ENCODE data around the gene SKAP2. TPM values are rescaled to one million over a fixed set of nuclear protein-coding genes. Genes with fewer than 3 reads are reported as not detected.
A peak's percentile ranks its signal among the peaks of the same experiment; 100 is the strongest.

Gene SKAP2
- total RNA-seq, 1 experiment from 2014 or later, result 30.7 TPM

DNA sequence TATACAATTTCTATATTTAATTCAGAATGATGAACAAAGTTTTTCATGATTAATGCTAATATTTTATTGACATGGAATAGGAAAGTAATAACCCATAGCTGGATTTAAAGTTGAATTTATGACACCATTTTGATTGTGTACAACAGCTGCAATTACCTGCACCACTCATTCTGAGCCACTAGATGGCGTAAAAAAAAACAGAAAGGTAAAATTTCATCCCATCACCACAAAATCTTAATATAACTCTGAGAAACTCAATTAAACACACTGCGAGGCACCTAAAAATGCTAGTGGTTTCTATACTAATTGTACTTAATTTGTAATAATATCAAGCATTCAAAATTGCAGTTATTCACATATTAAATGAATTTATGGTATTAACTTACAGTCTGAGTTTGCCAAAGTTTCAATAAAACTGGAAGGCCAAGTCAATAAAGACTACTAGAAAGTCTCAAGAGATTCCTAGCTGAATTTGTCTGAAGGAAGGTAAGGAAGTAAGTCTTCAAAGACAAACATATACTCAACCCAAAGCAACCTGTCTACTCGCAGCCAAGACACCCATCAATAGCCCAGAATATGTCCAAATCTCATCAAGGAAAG is 182.5 kb downstream of the SKAP2 start:
- no peak overlapping the region for H3K9ac ChIP-seq (ENCODE audit: low read length)
- H3K27me3 ChIP-seq (ENCODE audit: insufficient read depth, low read length), result no peaks in the 10 kb centered on the region
- H3K4me3 ChIP-seq (replicated peaks in 1 of 2; ENCODE audit: low read depth in 1 of 2, low read length in 2 of 2), result no peak overlapping the region
- H3K27ac ChIP-seq (ENCODE audit: low read depth, low read length), result no peak overlapping the region
- no peak overlapping the region for H3K4me2 ChIP-seq (ENCODE audit: low read length)
- peaks cover 4 to 9% of the 10 kb centered on the region in 2 experiments; a peak in 3 of 4 replicates for H3K4me1 ChIP-seq (ENCODE audit: control insufficient read depth in 1 of 2, insufficient read depth in 2 of 2, low read length in 2 of 2)
- no TSS peak for BruUV-seq (replicated peaks)
- H4K20me1 ChIP-seq (ENCODE audit: insufficient read depth), result no peaks in the 10 kb centered on the region
- H2AFZ ChIP-seq (ENCODE audit: low read depth, low read length, poor library complexity, severe bottlenecking), result no peak overlapping the region
- intact Hi-C loops (cut with micrococcal nuclease), result no loop called here
- DNase-seq (ENCODE audit: low read depth, low spot score) (no peak), ATAC-seq (peak; percentile 44; the same call in 1 of the 2 replicates)
- TF ChIP-seq YY1 (IDR thresholded peaks at IDR 0.05; ENCODE audit: extremely low read depth, insufficient replicate concordance, low read depth, low read length), result peak; percentile 10
- TF ChIP-seq, protein P1, sequence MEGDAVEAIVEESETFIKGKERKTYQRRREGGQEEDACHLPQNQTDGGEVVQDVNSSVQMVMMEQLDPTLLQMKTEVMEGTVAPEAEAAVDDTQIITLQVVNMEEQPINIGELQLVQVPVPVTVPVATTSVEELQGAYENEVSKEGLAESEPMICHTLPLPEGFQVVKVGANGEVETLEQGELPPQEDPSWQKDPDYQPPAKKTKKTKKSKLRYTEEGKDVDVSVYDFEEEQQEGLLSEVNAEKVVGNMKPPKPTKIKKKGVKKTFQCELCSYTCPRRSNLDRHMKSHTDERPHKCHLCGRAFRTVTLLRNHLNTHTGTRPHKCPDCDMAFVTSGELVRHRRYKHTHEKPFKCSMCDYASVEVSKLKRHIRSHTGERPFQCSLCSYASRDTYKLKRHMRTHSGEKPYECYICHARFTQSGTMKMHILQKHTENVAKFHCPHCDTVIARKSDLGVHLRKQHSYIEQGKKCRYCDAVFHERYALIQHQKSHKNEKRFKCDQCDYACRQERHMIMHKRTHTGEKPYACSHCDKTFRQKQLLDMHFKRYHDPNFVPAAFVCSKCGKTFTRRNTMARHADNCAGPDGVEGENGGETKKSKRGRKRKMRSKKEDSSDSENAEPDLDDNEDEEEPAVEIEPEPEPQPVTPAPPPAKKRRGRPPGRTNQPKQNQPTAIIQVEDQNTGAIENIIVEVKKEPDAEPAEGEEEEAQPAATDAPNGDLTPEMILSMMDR (IDR thresholded peaks at IDR 0.05 in 2 of 3, conservative IDR thresholded peaks at IDR 0.05 in 1 of 3; ENCODE audit: borderline replicate concordance in 1 of 3, insufficient read depth in 1 of 3, low read depth in 2 of 3, low read length in 2 of 3), result peak; percentile 59 to 75 (median 65)
- no peak for TF ChIP-seq CBX3 (IDR thresholded peaks at IDR 0.05; ENCODE audit: low read depth)
- no peak for TF ChIP-seq EZH2 (IDR thresholded peaks at IDR 0.05)
- TF ChIP-seq POLR2A (IDR thresholded peaks at IDR 0.05; ENCODE audit: borderline replicate concordance, extremely low read depth, insufficient read depth, insufficient read length), result no peak
- TF ChIP-seq ZNF274 (IDR thresholded peaks at IDR 0.05; ENCODE audit: low read depth, low read length), result no peak
- TF ChIP-seq ELF1 (IDR thresholded peaks at IDR 0.05; ENCODE audit: borderline replicate concordance, low read depth), result no peak
- TF ChIP-seq RAD21 (IDR thresholded peaks at IDR 0.05; ENCODE audit: low read depth), result peak; percentile 61
- TF ChIP-seq, protein P2, sequence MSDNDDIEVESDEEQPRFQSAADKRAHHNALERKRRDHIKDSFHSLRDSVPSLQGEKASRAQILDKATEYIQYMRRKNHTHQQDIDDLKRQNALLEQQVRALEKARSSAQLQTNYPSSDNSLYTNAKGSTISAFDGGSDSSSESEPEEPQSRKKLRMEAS (IDR thresholded peaks at IDR 0.05), result no peak
- no peak for TF ChIP-seq SP1 (IDR thresholded peaks at IDR 0.05; ENCODE audit: low read depth)
- TF ChIP-seq CEBPB (IDR thresholded peaks at IDR 0.05; ENCODE audit: low read depth), result no peak
- no peak for TF ChIP-seq EGR1 (IDR thresholded peaks at IDR 0.05; ENCODE audit: low read depth)
- TF ChIP-seq, protein P3, sequence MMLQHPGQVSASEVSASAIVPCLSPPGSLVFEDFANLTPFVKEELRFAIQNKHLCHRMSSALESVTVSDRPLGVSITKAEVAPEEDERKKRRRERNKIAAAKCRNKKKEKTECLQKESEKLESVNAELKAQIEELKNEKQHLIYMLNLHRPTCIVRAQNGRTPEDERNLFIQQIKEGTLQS (IDR thresholded peaks at IDR 0.05), result no peak
- TF ChIP-seq, protein P4, sequence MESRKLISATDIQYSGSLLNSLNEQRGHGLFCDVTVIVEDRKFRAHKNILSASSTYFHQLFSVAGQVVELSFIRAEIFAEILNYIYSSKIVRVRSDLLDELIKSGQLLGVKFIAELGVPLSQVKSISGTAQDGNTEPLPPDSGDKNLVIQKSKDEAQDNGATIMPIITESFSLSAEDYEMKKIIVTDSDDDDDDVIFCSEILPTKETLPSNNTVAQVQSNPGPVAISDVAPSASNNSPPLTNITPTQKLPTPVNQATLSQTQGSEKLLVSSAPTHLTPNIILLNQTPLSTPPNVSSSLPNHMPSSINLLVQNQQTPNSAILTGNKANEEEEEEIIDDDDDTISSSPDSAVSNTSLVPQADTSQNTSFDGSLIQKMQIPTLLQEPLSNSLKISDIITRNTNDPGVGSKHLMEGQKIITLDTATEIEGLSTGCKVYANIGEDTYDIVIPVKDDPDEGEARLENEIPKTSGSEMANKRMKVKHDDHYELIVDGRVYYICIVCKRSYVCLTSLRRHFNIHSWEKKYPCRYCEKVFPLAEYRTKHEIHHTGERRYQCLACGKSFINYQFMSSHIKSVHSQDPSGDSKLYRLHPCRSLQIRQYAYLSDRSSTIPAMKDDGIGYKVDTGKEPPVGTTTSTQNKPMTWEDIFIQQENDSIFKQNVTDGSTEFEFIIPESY (IDR thresholded peaks at IDR 0.05; ENCODE audit: extremely low read depth, insufficient replicate concordance, low read length), result no peak
- no peak for TF ChIP-seq FOSL1 (IDR thresholded peaks at IDR 0.05; ENCODE audit: low read depth)
- H3K9me3 ChIP-seq (ENCODE audit: control insufficient read depth in 1 of 2, insufficient read depth in 1 of 2, low read depth in 1 of 2, low read length in 2 of 2), result no peaks in the 10 kb centered on the region
- ChIA-PET POLR2A (interaction anchor here (1.2 to 2.2 kb wide), 2 partner anchors 469 to 479 kb away, joined by 4 to 8 read pairs; no protein-coding TSS in a partner anchor), CTCF (interaction anchor here (1.0 to 4.2 kb wide), 13 partner anchors 9 to 789 kb away, joined by 3 to 26 read pairs (median 8); partner anchors contain the start of gene HOXA7), RAD21 (ENCODE audit: low non-redundant PET in 1 of 2, low total read pairs in 2 of 2, uncharacterized antibody in 2 of 2, unreplicated experiment in 2 of 2) (interaction anchor here (1.0 to 1.3 kb wide), 2 partner anchors 477 to 479 kb away, joined by 3 read pairs; no protein-coding TSS in a partner anchor)
- H3K9me2 ChIP-seq (ENCODE audit: insufficient read depth), result no peaks in the 10 kb centered on the region
- no peaks in the 10 kb centered on the region for H3K36me3 ChIP-seq (ENCODE audit: control insufficient read depth in 1 of 2, insufficient read depth in 2 of 2, low read length in 2 of 2)
- no peaks in the 10 kb centered on the region for H3K79me2 ChIP-seq (ENCODE audit: insufficient read depth, low read length)
